Chondrocyte (in vitro differentiated cells): ENCODE measurements around the gene ZNF185. TPM values are rescaled to one million over a fixed set of nuclear protein-coding genes. Genes with fewer than 3 reads are reported as not detected.

ENCODE experiments used
- DNase-seq: peaks from one replicate; pipeline ENCODE4 v3.0.0; 2021; ENCODE audit warnings: mixed read lengths, low spot score
- H3K27ac Mint-ChIP-seq: one replicate; pipeline ENCODE4 v1.8.0; 2021; ENCODE audit warnings: mild to moderate bottlenecking, moderate library complexity, mixed read lengths; ENCODE audit not compliant: unreplicated experiment
- H3K27me3 Mint-ChIP-seq: 2 replicates; pipeline ENCODE4 v1.8.0; 2021; ENCODE audit warnings: low read depth, mixed read lengths
- H3K36me3 Mint-ChIP-seq: 2 replicates; pipeline ENCODE4 v1.8.0; 2021; ENCODE audit warnings: low read depth, mixed read lengths
- H3K4me1 Mint-ChIP-seq: 2 replicates; pipeline ENCODE4 v1.8.0; 2021; ENCODE audit warnings: low read depth, mild to moderate bottlenecking, mixed read lengths
- H3K4me3 Mint-ChIP-seq: one replicate; pipeline ENCODE4 v1.8.0; 2021; ENCODE audit warnings: mild to moderate bottlenecking, moderate library complexity, mixed read lengths; ENCODE audit not compliant: unreplicated experiment
- H3K9me3 Mint-ChIP-seq: 2 replicates; pipeline ENCODE4 v1.8.0; 2021; ENCODE audit warnings: low read depth, mixed read lengths
- total RNA-seq: library from RNA; stranded (reverse); gene quantifications from 3 replicates; pipeline ENCODE4 v1.2.1, GENCODE V29; 2021
- TF ChIP-seq, protein P1 (sequence below): fragments of 200-600 bp; sonication (generic); IDR thresholded peaks from 2 replicates; pipeline ENCODE4 v1.5.0; 2021; ENCODE audit warnings: antibody characterized with exemption, mild to moderate bottlenecking, moderate library complexity

Gene ZNF185
- total RNA-seq, 1 donor from 2014 or later: 14.0 TPM

GRCh38 chrX:152900937-152901445 is 3.1 kb downstream of the ZNF185 start:
- peaks cover 3% of the 10 kb centered on the region for H3K36me3 Mint-ChIP-seq
- H3K4me3 Mint-ChIP-seq: no peak overlapping the region
- H3K9me3 Mint-ChIP-seq: peaks cover 5% of the 10 kb centered on the region
- H3K27me3 Mint-ChIP-seq: no peaks in the 10 kb centered on the region
- peaks cover 18% of the 10 kb centered on the region for H3K4me1 Mint-ChIP-seq
- TF ChIP-seq, protein P1, sequence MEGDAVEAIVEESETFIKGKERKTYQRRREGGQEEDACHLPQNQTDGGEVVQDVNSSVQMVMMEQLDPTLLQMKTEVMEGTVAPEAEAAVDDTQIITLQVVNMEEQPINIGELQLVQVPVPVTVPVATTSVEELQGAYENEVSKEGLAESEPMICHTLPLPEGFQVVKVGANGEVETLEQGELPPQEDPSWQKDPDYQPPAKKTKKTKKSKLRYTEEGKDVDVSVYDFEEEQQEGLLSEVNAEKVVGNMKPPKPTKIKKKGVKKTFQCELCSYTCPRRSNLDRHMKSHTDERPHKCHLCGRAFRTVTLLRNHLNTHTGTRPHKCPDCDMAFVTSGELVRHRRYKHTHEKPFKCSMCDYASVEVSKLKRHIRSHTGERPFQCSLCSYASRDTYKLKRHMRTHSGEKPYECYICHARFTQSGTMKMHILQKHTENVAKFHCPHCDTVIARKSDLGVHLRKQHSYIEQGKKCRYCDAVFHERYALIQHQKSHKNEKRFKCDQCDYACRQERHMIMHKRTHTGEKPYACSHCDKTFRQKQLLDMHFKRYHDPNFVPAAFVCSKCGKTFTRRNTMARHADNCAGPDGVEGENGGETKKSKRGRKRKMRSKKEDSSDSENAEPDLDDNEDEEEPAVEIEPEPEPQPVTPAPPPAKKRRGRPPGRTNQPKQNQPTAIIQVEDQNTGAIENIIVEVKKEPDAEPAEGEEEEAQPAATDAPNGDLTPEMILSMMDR: no peak
- DNase-seq: peak; percentile 26
- H3K27ac Mint-ChIP-seq: no peak overlapping the region

DNA sequence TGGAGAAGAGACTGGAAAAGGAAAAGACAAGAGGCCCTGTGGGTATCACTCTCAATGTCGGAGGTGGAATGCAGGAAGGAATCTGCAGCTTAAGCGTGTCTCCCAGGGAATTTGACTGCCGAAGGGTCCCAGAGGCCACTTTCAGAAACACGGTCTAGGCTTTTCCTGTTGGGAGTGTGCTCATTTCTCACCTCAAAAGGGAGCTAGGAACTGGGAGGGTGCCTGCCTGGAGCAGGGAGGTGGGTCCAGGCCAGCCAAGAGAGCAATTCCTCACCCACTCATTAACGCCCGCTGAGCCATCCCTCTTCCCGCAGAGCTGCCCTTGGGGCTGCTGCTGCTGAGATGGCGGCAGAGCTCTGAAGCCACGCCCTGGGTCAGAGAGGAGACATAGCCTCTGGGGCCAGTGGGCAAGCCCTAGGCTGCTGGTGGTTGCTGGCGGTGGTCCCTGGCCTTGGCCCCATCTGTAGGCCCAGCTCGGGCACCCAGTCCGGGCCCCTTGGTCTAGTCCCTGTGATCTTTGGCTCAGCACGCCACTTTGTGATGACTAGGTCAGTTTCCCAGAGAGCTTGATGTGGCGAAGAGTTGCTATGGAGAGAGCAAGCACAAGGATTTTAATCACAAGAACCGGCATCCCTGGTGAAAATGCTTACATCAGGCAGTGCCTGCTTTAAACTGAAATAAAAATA is 4.1 kb downstream of the ZNF185 start:
- TF ChIP-seq, protein P1: no peak
- Mint-ChIP-seq H3K27me3 (no peaks in the 10 kb centered on the region), H3K36me3 (no peaks in the 10 kb centered on the region), H3K9me3 (no peaks in the 10 kb centered on the region), H3K27ac (peak overlapping the region; percentile 54), H3K4me3 (no peak overlapping the region), H3K4me1 (peaks cover 14% of the 10 kb centered on the region)
- DNase-seq: peak; percentile 77

- Mint-ChIP-seq H3K27me3 (no peaks in the 10 kb centered on the region), H3K4me3 (no peak overlapping the region), H3K36me3 (no peaks in the 10 kb centered on the region), H3K4me1 (peaks cover 14% of the 10 kb centered on the region), H3K27ac (no peak overlapping the region), H3K9me3 (no peaks in the 10 kb centered on the region)
- DNase-seq: peak; percentile 44
- TF ChIP-seq, protein P1: no peak
These were observed 4.6 kb downstream of the ZNF185 start for GRCh38 chrX:152902502-152902820.

- Mint-ChIP-seq H3K9me3 (no peaks in the 10 kb centered on the region), H3K36me3 (no peaks in the 10 kb centered on the region), H3K4me1 (peaks cover 14% of the 10 kb centered on the region), H3K27ac (no peak overlapping the region), H3K27me3 (no peaks in the 10 kb centered on the region), H3K4me3 (no peak overlapping the region)
- DNase-seq: peak; percentile 40
- TF ChIP-seq, protein P1: no peak
These were observed 5.7 kb downstream of the ZNF185 start for GRCh38 chrX:152903589-152903988.

DNA sequence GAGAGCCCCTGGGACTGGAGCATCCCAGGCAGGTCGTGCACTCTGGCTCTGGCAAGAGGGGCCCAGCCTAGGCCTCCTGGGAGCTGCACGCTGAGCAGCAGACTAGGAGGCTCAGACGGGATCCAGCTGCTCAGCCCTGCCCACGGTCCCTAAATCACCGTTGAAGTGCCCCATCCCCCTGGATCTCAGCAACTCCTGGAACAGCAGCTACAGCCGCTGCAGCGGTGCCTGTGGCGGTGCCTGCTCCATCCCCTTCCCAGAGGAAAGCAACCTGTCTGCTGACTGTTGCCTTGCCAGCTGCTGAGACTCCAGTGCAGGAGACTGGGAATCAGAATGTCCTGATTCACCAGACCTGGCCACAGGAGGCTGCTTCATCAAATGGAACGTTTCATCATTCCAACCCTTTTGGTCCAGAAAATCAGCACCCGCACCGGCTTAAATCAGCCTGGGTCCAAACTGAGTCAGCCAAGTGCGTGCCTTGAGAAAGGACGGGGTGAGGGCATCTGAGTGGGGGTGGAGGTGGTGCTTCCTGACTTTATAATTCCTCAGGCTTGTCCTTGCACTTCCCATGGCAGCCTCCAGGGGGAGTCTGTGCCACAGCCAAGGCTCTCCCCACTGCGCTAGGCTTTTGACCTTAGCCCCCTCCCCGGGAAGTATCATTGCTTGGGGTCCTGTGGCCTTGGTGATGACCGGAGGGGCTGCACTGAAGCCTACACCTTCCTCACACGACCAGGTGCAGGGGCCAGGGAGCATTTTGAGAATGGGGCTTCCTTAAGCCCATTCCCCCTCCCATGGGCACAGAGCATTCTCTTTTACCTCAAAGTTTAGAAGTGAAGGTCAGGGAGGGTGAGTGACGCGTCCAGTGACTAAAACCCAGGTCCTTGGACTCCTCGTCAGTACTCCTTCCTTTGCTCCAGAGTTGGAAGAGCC is 6.5 kb downstream of the ZNF185 start:
- peak; percentile 64 for DNase-seq
- H3K4me3 Mint-ChIP-seq: no peak overlapping the region
- no peaks in the 10 kb centered on the region for H3K27me3 Mint-ChIP-seq
- no peaks in the 10 kb centered on the region for H3K36me3 Mint-ChIP-seq
- H3K4me1 Mint-ChIP-seq: peaks cover 14% of the 10 kb centered on the region
- TF ChIP-seq, protein P1: peak; percentile 81
- no peak overlapping the region for H3K27ac Mint-ChIP-seq
- H3K9me3 Mint-ChIP-seq: no peaks in the 10 kb centered on the region
